SKM-1 (cell line): ENCODE measurements around the gene SLCO3A1.
"Not testable (repeated sequence)": the region's sequence is repeated elsewhere in the genome, so short reads cannot be mapped to it uniquely, and the experiment has no call there.

Source experiments
- DNase-seq: peaks from one replicate; lab custom pipeline; 2025; ENCODE audit not compliant: unreplicated experiment; lab: John Stamatoyannopoulos, UW

Gene SLCO3A1

DNA sequence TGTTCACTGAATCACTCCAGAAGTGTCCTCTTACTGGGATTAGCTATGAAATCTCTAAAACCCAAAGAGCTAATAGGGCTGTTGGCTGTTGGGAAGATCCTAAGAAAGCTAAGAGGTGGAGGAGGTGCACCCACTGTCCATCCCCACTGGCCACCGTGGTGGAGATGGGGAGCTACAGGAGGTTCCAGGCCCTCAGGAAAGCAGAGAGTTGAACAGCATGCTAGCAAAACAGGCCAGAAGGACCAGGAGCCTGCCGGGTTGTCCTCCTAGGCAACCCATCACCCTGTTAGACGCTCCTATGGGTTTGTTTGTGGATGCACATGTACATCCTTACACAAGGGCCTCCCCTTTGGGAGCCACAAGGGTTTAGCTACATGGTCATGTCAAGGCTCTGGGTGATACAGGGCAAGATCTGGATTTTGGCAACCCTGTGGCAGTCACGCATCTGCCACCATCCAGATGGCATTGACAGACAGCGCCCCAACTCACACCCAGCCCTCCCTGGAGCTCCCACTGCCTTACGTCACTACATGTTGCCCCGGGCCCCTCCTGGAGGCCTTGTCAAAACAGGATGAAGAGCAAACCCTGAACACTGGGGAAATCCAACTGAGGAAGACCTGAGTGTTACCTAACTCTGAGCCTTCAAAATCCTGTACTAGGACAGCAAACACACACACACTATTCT, 208.1 kb downstream of the SLCO3A1 start:
- no peak for DNase-seq

DNA sequence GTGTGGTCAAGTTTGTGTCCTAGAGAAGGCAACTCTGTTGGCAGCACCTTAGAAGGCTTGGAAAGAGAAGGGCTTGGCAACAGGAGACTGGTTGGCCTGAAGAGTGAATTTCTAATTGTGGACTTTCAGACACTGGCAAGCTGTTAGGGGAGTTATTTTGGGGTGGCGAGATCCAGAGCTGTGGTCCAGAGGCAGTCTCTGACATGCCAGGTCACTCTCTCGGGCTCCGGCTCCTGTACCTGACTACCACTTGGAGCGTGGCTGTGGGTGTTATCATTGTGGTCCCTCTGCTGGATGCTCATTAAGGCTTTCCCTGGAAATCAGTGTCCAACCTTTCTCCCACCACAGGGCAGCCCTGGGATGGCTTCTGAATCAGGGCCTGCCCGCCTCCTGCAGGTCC, 209.0 kb downstream of the SLCO3A1 start:
- no peak for DNase-seq

DNA sequence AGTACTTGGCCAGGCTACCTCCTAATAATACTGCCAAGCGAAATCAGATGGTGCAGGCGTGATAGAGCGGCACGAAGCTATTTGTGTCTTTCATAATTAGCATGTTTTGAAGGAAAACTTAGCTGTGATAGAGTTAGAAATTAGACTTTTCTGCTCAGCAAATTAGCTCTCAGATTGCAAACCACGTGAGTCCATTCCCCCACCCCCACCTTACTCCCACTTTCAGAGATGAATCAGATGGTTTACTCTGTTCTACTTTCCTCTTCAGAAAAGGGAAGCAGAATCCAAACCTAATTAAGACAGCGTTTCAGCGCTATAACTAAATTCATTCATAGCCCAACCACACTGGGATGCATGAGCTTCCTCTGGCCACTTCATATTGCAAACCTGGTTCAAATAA, 214.6 kb downstream of the SLCO3A1 start:
- peak; percentile 11 for DNase-seq

DNA sequence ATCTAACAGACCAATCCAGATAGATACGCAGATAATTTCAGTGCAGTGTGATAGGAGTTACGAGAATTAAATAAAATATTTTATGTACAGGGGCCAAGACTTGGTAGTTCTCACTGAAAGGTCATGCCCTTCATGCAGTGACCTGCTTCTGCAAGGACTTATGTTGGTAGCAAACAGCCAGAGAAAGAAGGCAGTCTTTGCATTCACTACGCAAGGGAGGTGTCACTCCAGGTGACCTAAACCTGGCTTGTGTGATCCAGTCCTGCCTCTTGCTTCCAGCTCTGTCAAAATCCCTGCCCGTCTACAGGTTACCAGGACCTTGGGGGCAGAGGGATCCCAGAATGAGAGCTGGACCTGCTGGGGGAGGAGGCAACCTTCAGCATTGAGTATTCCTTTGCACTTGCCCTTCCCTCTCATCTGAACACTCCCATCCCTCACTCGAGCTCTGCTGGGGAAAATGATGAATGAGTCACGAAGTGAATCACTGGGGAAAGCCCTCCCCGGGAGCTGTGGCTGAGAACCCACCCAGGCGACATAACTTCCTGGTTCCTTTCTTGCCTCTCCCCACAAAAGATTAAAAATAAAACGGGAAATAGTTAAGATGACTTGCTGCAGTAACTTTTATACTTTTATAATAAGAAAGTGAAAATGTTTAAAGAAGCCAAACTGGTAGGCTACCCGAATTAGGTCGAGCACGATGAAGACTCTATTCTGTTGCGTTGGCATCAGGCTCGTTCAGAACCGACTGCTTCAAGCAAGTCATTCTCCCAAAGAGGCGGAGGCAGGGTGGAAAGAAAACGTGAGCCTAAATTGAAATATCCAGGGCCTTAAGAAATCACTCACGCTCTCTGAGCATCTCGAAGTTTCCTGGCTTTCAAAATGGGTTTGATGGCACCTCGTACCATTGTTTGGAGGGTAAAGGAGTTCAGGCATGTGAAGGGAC, 216.1 kb downstream of the SLCO3A1 start:
- peak; percentile 25 for DNase-seq

DNA sequence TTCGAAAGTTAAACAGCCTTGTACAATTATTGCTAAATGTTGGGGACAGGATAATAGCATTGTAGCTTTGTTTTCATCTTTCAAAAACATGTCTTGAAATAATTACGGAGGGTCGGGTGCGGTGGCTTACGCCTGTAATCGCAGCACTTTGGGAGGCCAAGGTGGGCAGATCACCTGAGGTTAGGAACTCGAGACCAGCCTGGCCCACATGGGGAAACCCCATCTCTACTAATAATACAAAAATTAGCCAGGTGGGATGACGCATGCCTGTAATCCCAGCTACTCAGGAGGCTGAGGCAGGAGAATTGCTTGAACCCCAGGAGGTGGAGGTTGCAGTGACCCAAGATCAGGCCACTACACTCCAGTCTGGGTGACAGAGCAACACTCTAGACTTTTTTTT, 216.7 kb downstream of the SLCO3A1 start:
- DNase-seq = not testable (repeated sequence)

DNA sequence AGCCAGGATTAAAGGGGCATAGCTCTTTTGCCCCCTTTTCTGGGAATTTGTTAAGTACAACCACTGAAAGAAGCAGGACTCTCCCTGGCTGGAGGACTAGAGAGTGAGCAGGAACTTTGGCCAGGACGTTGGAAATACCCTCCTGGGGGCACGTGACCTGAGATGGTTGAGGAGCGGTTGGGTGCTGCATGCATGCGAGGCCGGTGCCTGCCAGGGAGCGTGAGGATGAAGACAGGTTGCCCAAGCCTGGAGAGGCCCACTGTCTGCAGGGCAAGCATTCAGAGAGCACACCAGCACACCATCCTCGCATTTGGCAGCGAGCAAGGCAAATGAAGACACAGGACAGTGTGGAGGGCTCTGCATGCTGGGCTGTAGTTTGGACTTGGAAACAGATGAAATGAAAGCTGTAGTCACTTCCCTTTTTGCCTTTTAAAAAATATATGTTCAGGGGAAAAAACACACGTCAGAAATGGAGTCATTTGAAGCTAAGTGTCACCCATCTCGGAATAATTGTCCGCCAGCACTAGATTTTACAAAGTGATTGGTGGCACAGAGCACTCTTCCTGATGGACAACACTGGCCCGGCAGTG, 217.6 kb downstream of the SLCO3A1 start:
- DNase-seq = no peak

DNA sequence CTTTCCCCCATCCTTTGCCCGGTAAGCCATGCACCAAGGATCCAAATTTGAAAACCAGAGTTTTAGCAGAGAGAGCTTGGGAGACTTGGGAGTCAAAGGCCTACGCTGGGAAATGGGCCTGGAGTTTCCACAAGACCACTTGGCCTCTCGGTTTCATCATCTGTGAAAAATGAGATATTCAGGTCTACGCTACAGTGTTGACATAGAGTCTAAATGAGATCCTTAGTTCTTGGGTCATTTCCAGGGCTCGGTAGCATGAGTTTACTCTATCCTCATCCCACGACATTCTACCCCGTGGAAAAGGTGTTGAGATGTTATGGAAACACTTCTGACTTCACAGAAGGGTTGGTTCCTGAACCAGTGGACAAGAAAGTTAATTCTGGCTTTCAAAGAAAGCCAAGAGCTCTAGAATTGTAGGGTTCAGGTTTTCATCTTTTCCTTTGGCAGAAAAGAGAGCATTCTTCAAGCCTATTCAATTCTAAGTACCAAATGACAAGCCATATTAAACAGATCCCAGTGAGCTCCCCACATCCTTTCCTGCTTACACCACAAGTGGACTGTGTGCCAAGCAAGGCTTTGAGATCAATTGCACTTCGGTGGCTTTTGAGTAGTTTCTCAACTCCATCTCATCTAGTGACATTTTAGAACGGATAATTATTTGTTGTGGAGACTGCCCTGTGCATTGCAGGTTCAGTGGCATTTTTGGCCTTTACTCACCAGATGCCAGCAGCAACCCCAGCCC, 219.7 kb downstream of the SLCO3A1 start:
- DNase-seq = no peak

DNA sequence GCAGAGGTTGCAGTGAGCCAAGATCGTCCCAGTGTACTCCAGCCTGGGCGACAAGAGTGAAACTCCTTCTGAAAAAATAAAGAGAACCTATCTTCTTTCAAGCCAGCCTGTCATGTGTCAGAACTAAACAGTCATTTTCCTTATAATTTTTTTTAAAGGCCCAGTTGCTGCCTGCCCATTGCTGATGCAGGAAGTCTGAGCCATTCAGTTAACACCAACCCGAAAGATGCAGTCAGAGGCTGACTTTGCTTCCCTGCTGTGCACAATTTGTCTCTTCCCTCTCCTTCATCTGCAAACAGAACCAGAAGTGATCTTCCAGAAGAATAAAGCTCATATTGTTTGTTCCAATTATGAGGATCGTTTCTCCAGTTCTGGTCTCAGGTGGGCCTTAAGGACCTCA, 220.6 kb downstream of the SLCO3A1 start:
- no peak for DNase-seq

DNA sequence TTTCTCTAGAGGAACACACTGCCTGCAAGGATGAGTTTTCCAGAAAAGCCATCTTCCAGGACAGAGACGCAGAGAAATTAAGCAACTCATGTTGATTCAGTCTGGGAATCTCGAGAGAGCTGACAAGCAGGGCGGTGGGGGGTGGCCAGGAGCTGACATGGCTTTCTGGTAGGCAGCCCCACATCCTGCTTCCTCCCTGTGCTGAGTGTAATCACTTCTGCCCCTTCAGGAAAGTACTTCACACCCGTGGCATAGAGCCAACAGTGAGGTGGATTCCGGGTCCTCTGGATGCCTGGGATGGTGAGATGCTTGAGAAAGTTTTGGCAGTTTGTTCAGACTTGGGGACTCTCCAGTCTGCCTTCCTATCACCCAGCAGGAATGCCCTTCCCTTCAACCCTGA, 221.1 kb downstream of the SLCO3A1 start:
- DNase-seq = no peak

DNA sequence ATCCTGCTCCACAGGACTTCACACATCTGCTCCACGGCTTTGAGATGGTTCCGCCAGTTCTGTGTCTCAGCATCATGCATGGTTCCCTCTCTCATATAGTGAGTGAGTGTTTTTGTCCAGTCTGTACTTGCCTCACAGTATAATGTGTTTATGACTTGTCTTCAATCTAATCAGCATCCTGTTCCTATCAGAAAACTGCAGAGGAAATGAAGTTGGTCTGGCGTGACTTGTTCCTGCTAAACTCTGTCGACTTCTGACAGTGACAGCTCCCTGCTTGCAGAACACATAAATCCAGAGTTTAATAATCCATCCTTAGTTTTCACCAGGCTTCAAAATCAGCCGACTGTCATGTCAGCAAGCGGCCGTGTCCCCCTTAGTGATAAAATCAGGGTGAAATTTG, 222.3 kb downstream of the SLCO3A1 start:
- no peak for DNase-seq

DNA sequence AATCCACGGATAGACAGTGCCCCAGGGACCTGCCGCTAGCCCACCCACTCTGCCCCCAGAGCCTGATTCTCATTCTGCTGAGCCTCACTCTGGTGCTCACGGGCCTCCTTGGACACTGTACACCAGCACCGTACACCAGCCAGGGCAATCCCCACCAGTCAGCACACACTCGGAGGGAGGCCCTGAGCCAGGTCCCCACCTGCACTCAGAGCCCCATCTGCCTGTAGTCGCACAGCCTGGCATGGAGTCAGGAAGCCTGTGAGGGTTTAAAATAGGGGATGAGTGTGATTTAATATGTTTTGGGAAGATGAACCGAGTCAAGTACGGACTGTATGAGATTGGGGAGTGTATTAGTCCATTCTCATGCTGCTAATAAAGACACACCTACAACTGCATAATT, 223.0 kb downstream of the SLCO3A1 start:
- no peak for DNase-seq

DNA sequence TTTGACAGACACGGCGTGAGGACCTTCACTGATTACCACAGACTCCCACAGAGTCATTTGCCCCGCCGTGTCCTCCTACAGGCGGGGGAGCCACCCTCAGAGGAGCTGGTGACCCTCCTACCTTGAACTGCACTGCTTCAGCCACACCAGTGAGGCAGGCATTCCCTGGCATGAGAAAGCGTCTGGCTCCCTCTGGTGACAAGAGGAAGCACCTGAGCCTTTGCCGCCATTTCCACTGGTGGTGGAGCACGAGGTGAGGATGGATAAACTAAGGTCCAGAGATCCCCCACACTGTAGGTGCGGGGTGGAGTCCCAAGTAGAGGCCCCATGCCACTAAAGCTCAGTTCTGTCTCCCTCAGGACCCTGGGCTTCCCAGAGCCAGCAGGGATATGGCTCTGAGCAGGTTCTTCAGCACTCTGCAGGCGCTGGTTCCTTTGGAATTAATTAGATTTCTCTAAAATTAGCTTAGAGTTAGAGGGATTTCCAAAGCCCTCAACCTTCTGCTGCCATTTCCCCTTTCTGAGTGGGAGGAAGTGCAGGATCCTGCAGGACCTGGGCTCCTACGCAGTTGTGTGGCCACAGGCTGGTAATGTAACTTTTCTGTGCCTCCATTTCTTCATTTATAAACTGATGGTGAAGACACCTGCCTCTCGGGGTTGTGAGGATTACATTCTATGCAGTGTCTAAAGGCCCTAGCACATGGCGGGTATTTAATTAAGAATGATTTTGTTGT, 224.0 kb downstream of the SLCO3A1 start:
- DNase-seq = peak; percentile 7

DNA sequence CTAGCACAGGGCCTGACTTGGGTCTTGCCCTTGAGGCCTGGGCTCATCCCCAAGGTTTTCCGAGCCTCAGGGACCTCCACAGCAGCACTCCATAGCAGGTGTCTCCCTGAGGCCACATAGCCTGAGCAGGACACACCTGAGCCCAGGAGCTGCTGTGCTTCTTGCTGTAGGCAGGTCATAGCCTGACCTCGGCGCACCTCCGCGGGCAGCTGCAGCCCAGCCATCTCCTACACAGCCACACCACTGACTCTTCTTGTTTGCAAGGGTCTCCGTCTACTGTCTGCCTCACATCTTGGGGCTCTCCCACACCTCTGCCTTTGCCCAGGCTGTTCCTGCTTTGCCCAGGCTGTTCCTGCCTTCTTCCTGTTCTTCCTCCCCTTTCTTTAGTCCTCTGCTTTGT, 224.8 kb downstream of the SLCO3A1 start:
- DNase-seq = no peak

DNA sequence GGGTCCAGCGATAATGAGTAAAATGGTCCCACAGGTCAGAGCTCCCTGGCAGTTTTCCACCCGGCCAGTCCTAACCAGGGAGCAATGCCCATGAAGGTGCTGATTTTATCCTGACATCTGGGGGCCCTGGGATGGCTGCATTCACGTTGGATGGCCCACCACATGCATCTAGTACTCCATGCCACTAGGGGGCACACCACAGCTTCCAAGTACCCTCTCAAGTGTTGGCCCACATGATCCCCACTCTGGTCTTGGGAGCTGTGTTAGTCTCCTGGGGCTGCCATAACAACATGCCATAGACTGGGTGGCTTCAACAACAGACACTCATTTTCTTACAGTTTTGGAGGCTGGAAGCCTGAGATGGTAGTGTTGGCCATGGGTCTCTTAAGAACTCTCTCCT, 225.5 kb downstream of the SLCO3A1 start:
- no peak for DNase-seq

DNA sequence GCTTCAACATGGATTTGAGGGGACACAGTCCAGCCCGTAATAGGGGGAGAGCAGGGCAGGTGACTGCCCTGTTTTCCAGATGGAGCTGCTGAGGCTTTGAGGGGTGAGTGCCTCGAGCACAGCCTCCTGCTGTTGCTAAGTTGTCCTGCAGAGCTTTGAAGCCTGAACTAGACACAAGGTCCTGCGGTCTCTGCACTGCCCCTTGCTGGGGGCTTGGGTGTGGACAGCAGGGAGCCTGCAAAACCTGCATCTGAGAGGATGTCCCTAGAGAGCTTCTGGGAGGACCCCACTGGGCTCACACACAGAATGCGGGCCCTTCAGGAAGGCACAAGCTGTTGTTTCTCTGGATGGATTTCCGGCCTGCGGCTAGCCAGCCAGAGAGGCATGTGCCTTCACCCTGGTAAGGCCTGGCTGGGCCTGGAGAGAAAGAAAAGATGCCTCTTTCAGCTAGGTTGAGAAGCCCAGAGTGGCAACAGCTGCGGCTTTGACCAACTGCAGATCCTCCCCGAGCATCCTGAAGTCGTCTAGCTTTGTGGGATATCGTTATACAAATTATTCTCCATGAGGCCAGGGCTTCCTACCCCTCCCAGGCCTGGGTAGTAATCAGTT, 226.2 kb downstream of the SLCO3A1 start:
- DNase-seq = no peak

DNA sequence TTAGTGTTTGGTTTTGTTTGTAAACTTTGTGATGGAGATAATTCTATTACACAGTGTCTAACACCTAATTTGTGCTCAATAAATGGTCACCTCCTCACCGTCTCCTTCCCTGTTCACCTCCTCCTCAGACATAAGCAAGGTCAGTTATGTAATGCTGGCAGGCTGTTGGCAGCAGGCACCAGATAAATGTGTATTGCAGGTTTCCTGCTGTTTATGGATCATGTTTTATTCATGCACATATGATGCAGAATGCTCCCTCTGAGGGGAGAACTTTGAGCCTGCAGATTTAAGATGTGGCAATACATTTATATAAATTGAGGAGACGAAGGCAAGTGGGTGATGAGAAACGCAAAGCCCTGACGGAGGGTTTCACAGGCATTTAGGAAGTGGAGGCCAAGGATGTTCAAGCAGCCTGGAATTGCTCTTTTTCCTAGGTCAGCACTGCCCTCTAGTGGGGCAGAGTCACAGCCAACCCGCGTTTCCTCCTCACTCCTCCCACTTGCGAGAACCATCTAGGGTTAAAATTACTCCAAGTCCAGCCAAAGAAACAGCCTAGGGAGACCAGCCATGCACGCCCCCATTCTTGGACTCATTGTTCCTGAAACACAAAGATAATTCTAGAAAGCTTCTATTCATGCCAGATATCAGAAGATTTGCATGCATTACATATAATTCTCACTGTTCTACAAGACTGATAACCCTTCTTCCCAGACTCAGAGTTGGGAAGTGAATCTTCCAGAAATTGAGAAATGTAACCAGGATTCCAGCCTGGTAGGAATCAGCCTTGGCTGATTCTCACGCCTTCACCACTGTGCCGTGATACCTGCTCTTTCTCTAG, 228.7 kb downstream of the SLCO3A1 start:
- DNase-seq = peak; percentile 17

DNA sequence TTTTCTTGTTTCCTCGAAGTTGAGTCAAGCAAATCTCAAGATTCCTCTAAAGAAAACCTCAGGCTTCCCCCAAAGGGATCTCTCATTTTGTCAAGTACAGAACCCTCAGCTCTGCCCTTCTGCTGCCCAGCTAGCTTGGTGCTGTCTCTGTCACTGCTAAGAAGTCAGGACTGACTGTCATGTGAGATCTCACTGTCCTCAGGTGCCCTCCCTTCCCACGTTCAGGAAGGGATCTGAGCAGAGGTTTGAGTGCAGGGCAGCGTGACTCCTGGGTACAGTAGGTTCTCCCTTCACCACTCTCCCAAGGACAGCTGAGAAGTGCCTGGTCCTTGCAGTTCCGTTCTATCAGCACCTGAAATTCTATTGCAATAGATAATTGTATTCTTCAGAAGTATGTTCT, 229.7 kb downstream of the SLCO3A1 start:
- no peak for DNase-seq

DNA sequence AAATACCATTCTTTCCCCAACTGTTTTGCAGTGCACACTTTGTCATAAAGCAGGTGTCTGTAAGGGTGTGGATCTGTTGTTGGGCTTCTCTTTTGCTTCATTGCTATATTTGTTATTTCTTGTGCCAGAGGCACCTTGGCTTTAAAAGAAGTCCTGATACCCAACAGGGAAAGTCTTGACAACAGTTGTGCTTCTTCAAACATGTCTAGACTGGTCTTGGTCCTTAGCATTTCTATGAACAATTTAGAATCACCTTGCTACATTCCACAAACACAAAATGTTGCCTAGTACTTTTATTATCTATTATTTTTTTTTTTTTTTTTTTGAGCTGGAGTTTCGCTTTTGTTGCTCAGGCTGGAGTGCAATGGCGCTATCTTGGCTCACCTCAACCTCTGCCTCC, 233.7 kb downstream of the SLCO3A1 start:
- no peak for DNase-seq

DNA sequence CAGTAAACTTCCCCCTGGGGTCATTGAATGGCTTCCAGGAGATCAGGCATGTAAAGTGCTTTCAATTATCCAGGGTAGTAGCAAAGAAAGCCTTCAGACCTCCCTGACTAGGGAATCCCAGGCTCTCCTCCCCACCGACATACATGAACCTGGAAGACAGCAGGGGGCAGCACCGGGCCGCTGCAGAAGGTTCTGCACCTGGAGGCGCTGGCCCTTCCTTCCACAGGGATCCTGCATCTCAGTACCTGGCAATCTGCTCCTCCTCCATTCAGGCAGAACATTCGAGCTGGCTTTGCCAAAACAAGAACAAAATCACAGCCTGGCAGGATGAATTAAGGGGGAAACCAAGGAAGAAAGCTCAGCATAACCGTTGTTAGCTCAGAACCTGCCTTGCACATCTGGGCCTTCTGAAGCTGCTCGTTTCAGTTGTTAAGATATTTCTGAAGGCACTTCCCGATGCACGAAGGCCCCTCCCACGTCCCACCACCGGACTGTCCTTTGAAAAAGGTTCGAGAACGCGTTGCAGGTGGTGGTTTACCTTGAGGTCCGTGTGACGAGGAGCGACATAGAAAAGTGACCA, 237.7 kb downstream of the SLCO3A1 start:
- no peak for DNase-seq
